ENCODE data around the gene PIGH.
"Not testable (repeated sequence)": the region's sequence is repeated elsewhere in the genome, so short reads cannot be mapped to it uniquely, and the experiment has no call there.

The PIGH gene, protein sequence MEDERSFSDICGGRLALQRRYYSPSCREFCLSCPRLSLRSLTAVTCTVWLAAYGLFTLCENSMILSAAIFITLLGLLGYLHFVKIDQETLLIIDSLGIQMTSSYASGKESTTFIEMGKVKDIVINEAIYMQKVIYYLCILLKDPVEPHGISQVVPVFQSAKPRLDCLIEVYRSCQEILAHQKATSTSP

DNA sequence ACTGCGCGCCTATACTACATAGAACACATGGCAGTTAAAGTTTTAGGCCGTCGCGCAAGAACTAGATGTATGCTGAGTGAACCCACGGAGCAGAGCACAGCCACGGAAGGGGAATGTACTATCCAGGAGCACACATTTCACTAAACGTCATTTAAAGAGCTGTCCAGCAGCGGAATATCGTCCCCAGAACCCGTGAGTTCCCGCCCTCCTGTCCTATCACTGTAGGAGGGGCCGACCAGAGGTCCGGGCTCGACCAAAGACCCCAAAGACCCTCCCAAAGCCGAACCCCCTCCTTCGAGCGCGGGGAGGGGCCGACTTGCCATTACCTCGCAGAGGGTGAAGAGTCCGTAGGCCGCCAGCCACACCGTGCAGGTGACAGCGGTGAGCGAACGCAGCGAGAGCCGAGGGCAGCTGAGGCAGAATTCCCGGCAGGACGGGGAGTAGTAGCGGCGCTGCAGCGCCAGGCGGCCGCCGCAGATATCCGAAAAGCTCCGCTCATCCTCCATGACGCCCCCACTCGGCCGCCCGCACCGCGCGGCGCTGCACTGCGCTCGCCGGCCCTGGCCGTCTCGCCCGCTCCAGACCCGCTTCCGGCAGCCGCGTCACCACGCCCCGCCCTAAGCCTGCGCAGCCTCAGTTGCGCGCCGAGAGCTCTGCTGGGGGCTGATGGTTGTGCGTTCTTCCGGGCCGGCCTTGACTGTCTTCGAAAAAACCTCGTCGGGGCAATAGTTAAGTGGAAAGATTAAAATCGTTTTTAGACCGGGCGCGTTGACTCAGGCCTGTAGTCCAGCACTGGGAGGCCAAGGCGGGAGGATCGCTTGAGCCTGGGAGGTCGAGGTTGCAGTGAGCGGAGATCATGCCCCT is at the start of gene PIGH:
PIGH (minus strand) TSS at position 571 of the 864 bp plus-strand sequence; CDS start at position 506, 65 bp downstream.
- peak; percentile 93 for DNase-seq (ENCODE audit: low spot score)

DNA sequence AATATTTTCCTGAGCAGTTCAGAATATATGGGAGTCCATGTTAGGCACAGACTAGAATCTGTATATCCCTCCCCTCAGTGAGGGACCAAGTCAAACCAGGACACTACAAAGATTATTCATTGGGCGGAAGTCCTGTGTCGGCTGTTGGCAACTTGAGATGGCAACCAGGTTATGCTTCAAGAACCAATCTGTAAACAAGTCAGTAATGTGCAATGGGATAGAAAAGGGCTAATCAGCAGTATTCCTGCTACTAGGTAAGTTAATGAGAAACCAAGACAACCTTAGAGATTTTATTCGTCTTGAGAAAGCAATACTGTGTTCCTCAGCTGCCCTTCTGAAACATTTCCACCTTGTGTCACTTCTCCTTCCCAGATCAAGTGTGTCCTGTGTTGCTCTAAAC is 46.1 kb upstream of the PIGH start:
- DNase-seq (ENCODE audit: low spot score), result no peak

DNA sequence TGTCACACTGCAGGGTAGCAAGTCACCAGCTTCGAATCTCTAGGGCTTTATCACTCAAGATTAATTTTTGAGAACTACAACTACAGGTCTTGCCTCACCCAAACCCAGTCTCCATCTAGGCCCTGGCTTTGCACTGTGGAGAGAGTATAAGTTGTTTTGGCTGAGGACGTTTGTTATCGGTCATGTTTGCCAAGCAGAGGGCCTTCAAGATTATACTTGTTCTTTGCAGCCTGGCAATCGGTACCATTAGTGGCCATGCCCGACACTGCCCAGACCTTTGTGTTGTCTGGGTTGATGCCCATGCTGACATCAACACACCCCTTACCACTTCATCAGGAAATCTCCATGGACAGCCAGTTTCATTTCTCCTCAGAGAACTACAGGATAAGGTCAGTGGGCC is 45.3 kb upstream of the PIGH start:
- DNase-seq (ENCODE audit: low spot score), result no peak

DNA sequence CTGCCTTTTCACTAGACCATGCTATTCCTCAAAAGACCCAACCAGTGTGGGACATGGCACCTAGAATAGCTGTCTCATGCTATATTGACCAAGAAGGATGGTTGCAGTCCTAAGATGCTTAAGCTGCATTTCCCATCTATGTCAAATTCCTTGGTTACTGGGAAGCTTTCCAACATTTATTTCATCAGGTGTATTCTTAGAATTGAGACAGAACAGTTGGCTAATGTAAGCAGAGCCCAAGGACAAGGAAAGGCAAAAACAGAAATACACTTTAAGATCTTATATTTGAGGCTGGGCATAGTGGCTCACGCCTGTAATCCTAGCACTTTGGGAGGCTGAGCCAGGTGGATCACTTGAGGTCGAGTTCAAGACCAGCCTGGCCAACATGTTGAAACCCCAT is 44.4 kb upstream of the PIGH start:
- DNase-seq (ENCODE audit: low spot score), result no peak

DNA sequence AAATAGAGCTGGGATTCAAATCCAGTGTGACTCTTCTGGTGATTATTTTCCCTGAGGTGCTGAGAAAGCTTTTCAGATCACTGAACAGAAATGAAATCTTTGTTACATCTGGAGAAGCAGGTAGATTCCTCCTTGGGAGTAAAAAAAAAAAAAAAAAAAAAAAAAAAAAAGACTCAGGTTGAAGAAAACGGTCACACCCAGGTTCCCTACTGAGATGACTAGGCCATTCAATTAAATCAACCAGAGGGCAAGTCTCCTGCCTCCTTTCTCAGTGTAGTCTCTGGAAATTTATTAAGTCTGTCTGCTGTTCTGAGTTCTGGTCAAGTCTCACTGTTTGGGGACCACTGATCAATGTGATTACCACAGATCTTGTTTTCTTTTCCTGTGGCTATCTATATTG is 43.6 kb upstream of the PIGH start:
- no peak for DNase-seq (ENCODE audit: low spot score)

DNA sequence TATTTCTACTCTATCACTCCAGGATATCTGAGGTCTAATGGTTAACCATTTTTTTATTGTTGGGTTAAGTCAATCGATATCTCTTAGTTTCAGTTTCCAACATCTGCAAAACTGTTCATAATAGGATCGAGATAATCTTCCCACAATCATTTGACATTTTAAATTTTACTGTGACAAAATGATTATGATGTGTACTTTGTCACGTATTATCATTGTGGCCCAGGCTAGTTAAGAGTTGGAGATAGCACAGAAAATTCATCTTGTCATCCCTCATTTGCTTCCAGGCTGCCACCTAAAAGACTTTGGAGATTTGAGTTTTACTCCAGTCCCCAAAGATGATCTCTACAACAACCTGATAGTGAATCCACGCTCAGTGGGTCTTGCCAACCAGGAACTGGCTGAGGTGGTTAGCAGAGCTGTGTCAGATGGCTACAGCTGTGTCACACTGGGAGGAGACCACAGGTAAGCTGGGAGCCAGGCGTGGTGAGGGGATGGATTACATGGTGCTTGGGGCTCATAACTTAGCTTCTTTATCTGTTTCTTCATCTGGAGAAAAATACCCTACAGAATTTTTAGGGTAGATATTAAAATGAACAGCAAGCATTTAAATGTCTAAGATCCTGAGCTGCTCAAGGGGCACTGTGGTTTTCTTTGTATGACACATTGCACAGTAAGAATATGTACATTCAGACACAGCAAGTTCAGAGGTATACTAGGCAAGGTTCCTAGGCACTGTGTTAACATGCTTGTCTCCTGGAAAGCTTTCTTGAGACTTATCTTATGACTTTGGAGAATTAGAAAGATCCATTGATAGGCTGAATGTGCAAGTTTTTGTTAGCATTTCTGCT is 42.1 kb upstream of the PIGH start:
- no peak for DNase-seq (ENCODE audit: low spot score)

DNA sequence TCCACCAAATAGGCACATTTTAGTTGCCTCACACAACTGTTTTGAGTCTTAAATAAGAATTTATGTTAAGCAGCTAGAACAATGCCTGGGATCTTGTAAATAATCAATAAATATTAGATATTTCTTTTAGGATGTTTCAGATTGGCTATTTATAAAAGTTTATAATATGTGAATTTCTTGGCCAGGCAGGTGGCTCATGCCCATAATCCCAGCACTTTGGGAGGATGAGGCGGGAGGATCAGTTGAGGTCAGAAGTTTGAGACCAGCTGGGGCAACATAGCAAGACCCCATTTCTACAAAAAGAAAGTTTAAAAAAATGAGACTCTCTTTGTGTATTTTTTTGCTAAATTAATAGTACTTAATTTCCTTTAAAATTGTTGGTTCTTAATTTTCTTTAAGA is 41.4 kb upstream of the PIGH start:
- DNase-seq (ENCODE audit: low spot score), result no peak

DNA sequence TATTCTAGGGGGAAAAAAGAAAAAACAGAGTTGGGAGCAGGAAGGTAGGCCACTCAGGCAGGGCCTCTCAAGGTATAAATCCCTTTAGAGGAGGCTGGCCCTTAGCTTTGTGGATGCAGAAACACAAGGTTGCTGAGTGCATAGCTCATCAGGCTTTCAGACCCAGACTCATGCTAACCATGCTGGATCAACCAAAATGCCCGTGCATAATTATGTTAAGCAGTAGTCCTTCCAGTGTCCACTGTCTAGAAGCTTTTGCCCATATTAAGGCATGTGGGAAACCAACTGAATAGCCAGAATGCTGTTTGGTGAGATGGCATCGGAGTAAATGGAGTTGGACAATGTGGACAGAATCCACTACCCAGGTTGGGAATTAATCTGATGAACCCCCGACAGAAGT is 38.6 kb upstream of the PIGH start:
- DNase-seq (ENCODE audit: low spot score), result no peak

DNA sequence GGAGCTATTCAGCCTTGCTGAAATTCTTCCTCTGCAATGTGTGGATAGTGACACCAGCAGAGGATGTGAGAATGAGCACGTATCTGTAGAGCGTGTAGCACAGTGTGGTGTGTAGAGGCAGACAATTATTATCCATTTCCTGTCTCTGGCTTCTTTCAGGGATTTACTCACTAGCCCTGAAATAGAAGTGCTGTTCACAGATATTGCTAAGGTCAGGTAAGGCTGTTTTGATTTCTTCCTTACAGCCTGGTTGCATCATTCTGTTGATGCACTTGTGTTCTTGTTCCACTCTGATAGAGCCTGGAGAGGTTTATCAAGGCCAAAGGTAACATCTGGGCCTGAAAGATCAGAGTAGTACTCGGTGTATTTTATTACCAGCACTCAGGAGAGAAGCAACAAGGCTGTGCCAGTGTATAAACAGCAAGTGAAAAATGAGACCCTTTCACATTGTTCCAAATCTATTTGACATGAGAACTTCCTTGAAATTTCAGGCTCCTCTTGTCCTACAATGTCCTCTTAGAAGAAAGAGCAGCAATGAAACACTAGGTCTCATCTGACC is 36.4 kb upstream of the PIGH start:
- no peak for DNase-seq (ENCODE audit: low spot score)

DNA sequence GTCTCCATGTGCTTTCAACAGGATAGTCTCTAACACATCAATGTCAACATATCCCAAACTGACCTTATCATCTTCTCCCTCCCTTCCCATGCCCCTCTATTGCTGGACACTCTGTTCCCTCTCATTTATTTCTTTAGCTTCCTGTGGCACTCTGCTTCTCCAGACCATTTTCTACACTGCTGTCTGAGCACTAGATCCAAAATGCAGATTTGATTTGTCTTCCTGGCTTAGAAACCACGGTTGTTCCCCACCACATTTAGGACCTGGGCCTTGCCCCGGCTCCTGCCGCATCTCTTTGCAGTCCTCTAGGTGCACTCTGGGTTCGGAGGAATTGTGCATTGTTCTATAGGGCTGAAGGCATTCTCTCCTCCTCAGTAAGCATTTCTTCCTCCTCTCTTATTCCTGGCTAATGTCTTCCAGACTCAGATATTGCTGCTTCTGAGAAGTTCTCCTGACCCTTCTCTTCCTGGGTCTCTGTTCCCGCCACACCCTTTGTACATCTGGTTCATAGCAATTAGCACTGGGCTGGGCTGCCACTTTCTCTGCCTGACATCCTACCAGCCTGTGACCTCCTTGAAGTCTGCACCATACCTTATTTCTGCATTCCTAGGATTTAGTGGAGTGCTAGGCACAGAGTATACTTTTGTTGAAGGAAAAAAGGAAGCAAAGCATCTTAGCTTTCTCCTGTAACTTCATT is 33.5 kb upstream of the PIGH start:
- no peak for DNase-seq (ENCODE audit: low spot score)

DNA sequence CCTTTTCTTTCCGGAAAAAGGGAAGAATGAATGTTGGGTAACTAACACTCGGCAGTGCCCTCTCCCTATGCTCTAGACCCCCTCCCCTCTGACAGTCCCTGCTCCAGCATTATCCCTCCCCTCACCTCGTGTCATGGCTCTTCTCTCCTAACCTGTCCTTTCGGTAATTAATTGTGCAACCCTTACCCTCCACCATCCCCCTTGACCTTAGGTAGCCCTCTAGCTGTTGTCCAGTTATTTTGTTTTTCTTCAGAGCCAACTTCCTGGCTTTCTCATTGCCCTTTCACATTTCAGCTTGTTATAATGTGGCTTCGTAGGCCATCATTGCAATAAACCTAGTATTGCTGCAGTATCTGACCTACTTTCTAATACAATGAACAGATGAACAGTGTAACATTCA is 30.9 kb upstream of the PIGH start:
- DNase-seq (ENCODE audit: low spot score), result no peak

DNA sequence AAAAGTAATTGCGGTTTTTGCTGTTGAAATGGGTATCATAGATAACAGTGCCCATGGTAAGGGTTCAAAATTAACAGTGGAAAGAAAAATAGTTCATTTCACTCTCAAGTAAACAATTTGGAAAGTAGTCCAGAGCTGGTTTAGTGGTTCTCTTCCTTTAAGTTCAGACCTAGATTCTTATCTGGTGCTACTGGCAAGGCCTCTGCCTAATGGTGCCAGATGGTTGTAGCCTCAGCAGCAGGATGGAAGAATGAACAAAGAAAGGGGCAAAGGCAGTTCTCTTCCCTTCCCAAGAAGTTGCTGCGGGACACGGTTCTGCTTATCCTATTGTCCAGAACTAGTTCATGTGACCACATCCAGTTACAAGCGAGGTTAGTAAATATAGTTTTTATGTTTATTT is 30.1 kb upstream of the PIGH start:
- no peak for DNase-seq (ENCODE audit: low spot score)

DNA sequence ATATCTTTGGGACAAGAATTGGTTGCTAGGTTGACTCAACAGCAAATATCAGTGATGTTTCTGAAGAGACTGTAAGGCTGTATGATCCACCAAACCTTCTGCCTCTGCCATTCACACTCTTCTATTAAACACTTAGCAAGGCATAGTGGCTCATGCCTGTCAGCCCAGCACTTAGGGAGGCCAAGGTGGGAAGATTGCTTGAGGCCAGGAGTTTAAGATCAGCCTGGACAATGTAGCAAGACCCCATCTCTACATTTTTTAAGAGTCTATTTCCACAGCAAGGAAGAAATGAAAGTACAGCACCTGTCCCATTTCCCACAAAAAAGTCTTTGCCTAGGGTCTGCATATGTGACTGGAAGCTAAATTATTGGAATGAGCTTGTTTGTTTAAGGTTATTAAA is 27.5 kb upstream of the PIGH start:
- DNase-seq (ENCODE audit: low spot score), result no peak

DNA sequence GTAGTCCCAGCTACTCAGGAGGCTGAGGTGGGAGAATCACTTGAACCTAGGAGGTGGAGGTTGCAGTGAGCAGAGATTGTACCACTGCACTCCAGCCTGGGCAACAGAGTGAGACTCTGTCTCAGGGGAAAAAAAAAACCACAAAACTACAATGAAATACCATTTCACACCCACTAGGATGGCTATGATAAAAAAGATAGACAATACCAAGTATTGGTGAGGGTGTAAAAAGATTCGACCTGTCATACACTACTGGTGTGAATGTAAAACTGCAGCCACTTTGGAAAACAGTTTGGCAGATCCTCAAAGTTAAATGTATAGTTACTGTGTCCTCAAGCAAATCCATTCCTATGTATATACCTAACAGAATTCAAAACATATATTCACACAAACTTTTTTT is 26.1 kb upstream of the PIGH start:
- not testable (repeated sequence) for DNase-seq (ENCODE audit: low spot score)

DNA sequence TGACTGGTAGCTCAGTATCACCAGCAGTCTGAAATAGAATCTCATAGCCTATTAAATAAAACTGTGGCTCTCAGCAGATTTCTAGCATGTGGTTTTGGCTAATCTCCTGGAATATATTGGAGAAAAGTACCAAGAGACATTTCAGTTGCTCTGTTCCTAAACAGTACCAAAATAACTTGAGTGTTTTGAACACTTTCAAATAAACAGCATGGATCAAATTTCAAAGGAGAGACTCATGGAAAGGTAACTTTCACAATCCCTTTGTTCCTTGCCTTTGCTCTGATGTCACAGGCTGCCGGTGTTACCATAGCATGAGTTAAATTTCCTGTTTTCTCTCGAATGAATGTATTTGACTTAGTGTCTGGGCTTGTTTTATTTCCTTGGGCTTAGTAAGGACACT is 23.0 kb upstream of the PIGH start:
- DNase-seq (ENCODE audit: low spot score), result no peak

DNA sequence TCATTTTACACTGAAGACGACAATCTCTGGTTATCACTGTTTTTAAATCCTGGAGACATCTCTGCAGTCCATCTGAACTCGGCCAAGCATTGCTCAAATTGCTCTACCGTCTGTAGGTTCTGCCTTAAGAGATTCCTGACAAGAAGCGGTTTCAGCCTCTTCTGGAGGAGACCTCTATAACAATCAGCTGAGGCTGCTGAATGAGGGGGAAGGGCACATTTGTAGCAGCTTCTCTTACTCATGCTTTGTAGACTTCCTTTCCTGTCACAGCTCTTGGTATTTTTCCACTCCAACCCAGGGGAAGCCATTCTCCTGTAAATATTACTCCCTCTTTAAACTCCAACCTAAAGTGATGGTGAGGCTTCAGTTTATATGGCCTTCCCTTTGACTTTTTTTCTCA is 22.6 kb upstream of the PIGH start:
- DNase-seq (ENCODE audit: low spot score), result no peak

DNA sequence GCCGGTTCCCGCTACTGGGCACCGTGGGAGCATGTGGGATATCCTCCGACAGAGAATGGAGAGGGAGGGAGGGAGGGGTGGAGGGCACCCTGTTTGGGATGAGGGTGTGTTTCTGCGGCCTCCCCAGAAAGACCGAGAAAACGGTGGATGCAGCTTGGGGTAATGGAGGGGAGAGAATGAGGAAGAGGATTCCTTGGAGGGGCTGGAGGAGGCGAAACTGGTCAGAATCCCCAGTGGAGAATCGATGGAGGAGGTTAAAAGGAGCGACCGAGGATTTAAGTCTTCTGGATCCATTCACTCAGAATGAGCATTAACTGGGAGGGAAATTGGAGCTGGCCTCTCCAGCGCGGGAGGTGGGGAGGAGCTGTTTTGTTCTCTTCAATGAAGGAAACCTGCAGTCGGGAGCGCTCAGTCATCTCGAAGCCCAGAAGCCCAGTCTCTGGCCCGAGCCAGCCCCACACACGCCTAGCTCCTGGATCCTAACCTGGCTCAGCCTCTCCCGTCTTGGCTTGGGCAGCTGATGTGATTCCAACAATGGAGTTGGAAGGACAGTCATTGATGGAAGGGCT is 20.2 kb upstream of the PIGH start:
- DNase-seq (ENCODE audit: low spot score), result no peak

DNA sequence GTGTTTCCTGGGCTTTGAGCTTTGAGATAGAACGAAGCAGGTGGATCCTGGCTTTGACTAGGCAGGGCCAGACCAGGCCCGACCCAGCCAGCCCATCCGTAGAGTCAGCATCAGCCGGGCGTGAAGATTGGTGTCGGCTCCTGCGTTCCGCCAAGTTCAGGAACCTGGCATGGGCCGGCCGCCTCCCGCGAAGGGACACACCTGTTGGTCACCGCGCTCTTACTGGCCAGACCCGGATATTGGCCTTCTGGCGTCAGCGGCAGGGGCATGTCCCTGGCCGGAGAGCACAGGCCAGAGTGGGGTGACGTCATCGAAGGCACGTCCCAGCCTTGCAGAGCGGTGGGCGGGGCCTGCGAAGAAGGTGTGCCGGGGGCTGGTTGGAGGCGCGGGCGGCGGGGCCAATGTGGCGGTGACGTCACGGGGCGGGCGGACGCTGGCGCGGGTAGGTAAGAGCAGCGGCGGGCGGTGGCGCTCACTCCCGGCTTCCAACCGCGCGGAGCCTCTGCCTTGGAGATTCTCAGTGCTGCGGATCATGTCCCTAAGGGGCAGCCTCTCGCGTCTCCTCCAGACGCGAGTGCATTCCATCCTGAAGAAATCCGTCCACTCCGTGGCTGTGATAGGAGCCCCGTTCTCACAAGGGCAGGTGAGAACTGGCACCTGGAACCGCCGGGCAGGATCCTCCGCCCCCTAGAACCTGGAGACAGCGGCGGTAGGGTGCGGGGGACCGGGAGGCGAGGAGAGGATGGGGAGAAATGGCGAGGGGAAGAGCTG is 19.6 kb upstream of the PIGH start, which contains the start of gene ARG2:
ARG2 (plus strand) TSS at position 475 of the 771 bp plus-strand sequence; CDS start at position 533, 58 bp downstream.
- peak; percentile 95 for DNase-seq (ENCODE audit: low spot score)

DNA sequence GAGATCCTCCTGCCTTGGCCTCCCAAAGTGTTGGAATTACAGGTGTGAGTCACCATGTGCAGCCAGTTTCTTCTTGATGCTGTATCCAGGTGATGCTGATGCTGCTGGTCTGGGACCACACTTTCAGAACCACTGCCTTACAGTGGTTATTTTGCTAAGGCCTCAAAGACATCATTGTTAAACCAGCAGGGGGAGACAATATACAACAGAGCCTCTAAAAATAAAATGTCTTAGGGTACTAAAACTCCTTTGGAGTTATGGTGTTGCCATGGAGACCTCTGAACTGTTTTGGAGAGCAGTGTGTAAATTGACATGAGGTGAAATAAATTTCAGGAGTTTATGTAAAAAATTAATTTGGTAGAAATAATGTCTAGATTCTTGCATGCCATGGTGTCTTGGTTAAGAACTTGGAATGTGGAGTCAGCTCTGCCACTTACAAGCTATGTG is 18.6 kb upstream of the PIGH start:
- peak; percentile 81 for DNase-seq (ENCODE audit: low spot score)

DNA sequence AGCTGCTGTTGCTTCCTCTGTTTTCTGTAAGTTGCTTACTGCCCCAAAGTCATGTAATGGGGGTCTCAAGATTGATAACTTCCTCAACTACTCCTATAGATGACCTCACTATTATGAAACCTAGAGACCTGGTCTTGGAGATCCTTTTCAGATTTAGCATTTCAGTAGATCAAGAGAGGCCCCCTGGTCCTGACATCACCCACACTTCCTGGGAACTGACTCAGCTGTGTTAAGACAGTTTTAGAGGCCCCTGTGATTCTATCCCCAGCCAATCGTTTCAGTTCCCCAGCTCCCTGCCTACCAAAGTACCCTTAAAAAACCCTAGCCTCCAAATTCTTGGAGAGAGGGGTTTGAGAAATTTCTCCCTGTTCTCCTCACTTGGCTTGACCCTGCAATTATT is 10.4 kb upstream of the PIGH start:
- no peak for DNase-seq (ENCODE audit: low spot score)

Measured in CD4-positive, alpha-beta T cell treated with Interleukin-2 at 100 ng/mL for 4 hours (primary cell).